Lung (tissue), 12 donors: Measurements from ENCODE around the gene RASL10B. TPM values are rescaled to one million over a fixed set of nuclear protein-coding genes. Genes with fewer than 3 reads are reported as not detected.

Experiments used
- ATAC-seq: fragments of 200-7000 bp; cut with Tn5 transposase; one replicate; pipeline ENCODE4 v1.9.1; 2020; ENCODE audit warnings: moderate number of reproducible peaks; ENCODE audit not compliant: insufficient read depth, low FRiP score
- DNase-seq, 3 donors: peaks; one replicate each; pipeline ENCODE4 v3.0.0-alpha.2; 2013 to 2017
- H3K27ac ChIP-seq, 2 donors: one replicate each; pipeline ENCODE4 v1.5.1; 2013; ENCODE audit warnings: mild to moderate bottlenecking in 2 of 2, moderate library complexity in 2 of 2, control low read depth in 1 of 2, inconsistent platforms in 1 of 2, low read depth in 1 of 2, low read length in 1 of 2
- H3K27me3 ChIP-seq, 3 donors: one replicate each; pipeline ENCODE4 v1.5.1; 2013; ENCODE audit warnings: low read length in 2 of 3; ENCODE audit not compliant: control insufficient read depth in 3 of 3, insufficient read depth in 3 of 3
- H3K36me3 ChIP-seq, 4 donors: one replicate each; pipeline ENCODE4 v1.5.1; 2013; ENCODE audit warnings: low read length in 4 of 4, mild to moderate bottlenecking in 1 of 4, moderate library complexity in 1 of 4; ENCODE audit not compliant: control insufficient read depth in 4 of 4, insufficient read depth in 4 of 4
- H3K4me1 ChIP-seq, 5 donors: one replicate each; pipeline ENCODE4 v1.5.1; 2013; ENCODE audit warnings: low read length in 5 of 5, mild to moderate bottlenecking in 2 of 5, moderate library complexity in 1 of 5; ENCODE audit not compliant: control insufficient read depth in 5 of 5, insufficient read depth in 5 of 5
- H3K4me3 ChIP-seq: one replicate; pipeline ENCODE4 v1.5.1; 2013; ENCODE audit warnings: mild to moderate bottlenecking, control low read depth, moderate library complexity
- H3K9ac ChIP-seq, 2 donors: one replicate each; pipeline ENCODE4 v1.5.1; 2013; ENCODE audit warnings: low read length in 2 of 2, control low read depth in 1 of 2; ENCODE audit not compliant: insufficient read depth in 1 of 2
- H3K9me3 ChIP-seq, 4 donors: one replicate each; pipeline ENCODE4 v1.5.1; 2013; ENCODE audit warnings: low read length in 3 of 4, mild to moderate bottlenecking in 1 of 4, moderate library complexity in 1 of 4; ENCODE audit not compliant: control insufficient read depth in 4 of 4, insufficient read depth in 3 of 4
- CTCF ChIP-seq: IDR thresholded peaks from 2 replicates; pipeline ENCODE4 v1.5.1; 2012; ENCODE audit warnings: mild to moderate bottlenecking; ENCODE audit errors: control extremely low read depth, extremely low read depth
- WGBS, 2 donors: extraction: QIAGEN DNeasy Blood & Tissue Kit; methylation state at CpG; one replicate each; pipeline ENCODE4 v1.1.7; 2013; 5-methylcytosine and 5-hydroxymethylcytosine counted together
- polyA plus RNA-seq, 2 donors: library from polyadenylated mRNA; stranded (reverse); fragments of 200-250 nt; gene quantifications; one replicate each; pipeline ENCODE4 v1.2.1, GENCODE V29; 2013
- total RNA-seq, 2 donors: library from RNA; depleted of rRNA in 1 of 2; stranded (reverse); fragments of >200 nt in 1 of 2; gene quantifications; one replicate each; pipeline ENCODE4 v1.2.1, GENCODE V29; 2014 to 2021
- donor health status: control.
- donor health status: control.
- donor health status: Bipolar disorder and iron deficiency.
- donor health status: healthy.
- donor health status: DM: yes; HTN: yes; CAD: no.

RASL10B gene
- total and polyA plus RNA-seq, 4 donors, result 0.57 to 1.00 (median 0.80) TPM; not detected in 1

- no peaks in the 10 kb centered on the region for H3K27me3 ChIP-seq
- peaks cover 0 to 8% (median 0%) of the 10 kb centered on the region in 5 donors for H3K4me1 ChIP-seq
- H3K27ac ChIP-seq, result no peak overlapping the region
- no peak for TF ChIP-seq CTCF
- no peak overlapping the region for H3K9ac ChIP-seq
- WGBS, 2 donors, result 84 to 96% methylated on average over 7 of the region's 7 CpGs
- no peak for DNase-seq
- no peaks in the 10 kb centered on the region for H3K9me3 ChIP-seq
- peaks cover 10 to 42% (median 31%) of the 10 kb centered on the region in 4 donors for H3K36me3 ChIP-seq
- no peak for ATAC-seq
- H3K4me3 ChIP-seq, result no peak overlapping the region
These were observed 38.8 kb upstream of the RASL10B start for GRCh38 chr17:35692512-35693210.

- no peak for ATAC-seq
- Histone ChIP-seq H3K27me3 (no peaks in the 10 kb centered on the region), H3K27ac (no peak overlapping the region), H3K4me3 (no peak overlapping the region), H3K36me3 (peaks cover 10 to 38% (median 30%) of the 10 kb centered on the region in 4 donors), H3K9ac (no peak overlapping the region), H3K4me1 (peaks cover 0 to 8% (median 0%) of the 10 kb centered on the region in 5 donors), H3K9me3 (no peaks in the 10 kb centered on the region)
- no peak for DNase-seq
- 92 to 93% methylated on average over 3 of the region's 3 CpGs for WGBS, 2 donors
- TF ChIP-seq CTCF, result no peak
These were observed 37.8 kb upstream of the RASL10B start for GRCh38 chr17:35693662-35694061.

- Histone ChIP-seq H3K27me3 (no peaks in the 10 kb centered on the region), H3K36me3 (peaks cover 3 to 36% (median 26%) of the 10 kb centered on the region in 4 donors), H3K9me3 (no peaks in the 10 kb centered on the region), H3K27ac (peak overlapping the region in 1 of 2 donors; percentile 23), H3K4me3 (no peak overlapping the region), H3K4me1 (peaks cover 0 to 8% (median 0%) of the 10 kb centered on the region in 5 donors), H3K9ac (no peak overlapping the region)
- TF ChIP-seq CTCF, result no peak
- DNase-seq (no peak), ATAC-seq (no peak)
- 76 to 85% methylated on average over 2 of the region's 2 CpGs for WGBS, 2 donors
These were observed 36.5 kb upstream of the RASL10B start for GRCh38 chr17:35694906-35695305.
